HCT116 (cell line): ENCODE results near the gene ARPP21.

Experiments
- ATF3 ChIP-seq: IDR thresholded peaks from 2 replicates; pipeline ENCODE4 v1.6.1; 2012
- CTCF ChIP-seq, 3 experiments: fragments of 200-600 bp in 1 of 3; sonication (generic) in 1 of 3; IDR thresholded peaks in 2 of 3; conservative IDR thresholded peaks in 1 of 3; 2 replicates each; pipeline ENCODE4 v1.5.1; 2012 to 2017; ENCODE audit warnings: low read depth in 2 of 3, low read length in 2 of 3, antibody characterized with exemption in 1 of 3, borderline replicate concordance in 1 of 3, control low read depth in 1 of 3, mild to moderate bottlenecking in 1 of 3, mixed read lengths in 1 of 3, mixed run types in 1 of 3, moderate library complexity in 1 of 3; ENCODE audit not compliant: insufficient read depth in 1 of 3
- EGR1 ChIP-seq: IDR thresholded peaks from 2 replicates; pipeline ENCODE4 v1.6.1; 2012; ENCODE audit warnings: low read depth
- EZH2 ChIP-seq: fragments of 200-600 bp; sonication (generic); IDR thresholded peaks from 2 replicates; pipeline ENCODE4 v1.6.1; 2017; ENCODE audit warnings: antibody characterized with exemption, mixed run types
- JUND ChIP-seq: IDR thresholded peaks from 2 replicates; pipeline ENCODE4 v1.6.1; 2012
- POLR2A ChIP-seq: IDR thresholded peaks from 2 replicates; pipeline ENCODE4 v1.7.0; 2011; ENCODE audit warnings: borderline replicate concordance; ENCODE audit not compliant: insufficient read depth, insufficient read length; ENCODE audit errors: extremely low read depth
- POLR2AphosphoS5 ChIP-seq: IDR thresholded peaks from 2 replicates; pipeline ENCODE4 v1.6.1; 2011; ENCODE audit warnings: mild to moderate bottlenecking, low read depth, low read length, moderate library complexity
- RAD21 ChIP-seq: IDR thresholded peaks from 2 replicates; pipeline ENCODE4 v1.6.1; 2012; ENCODE audit warnings: low read depth, mild to moderate bottlenecking
- SP1 ChIP-seq: IDR thresholded peaks from 2 replicates; pipeline ENCODE4 v1.6.1; 2012; ENCODE audit warnings: low read depth
- SRF ChIP-seq: IDR thresholded peaks from 2 replicates; pipeline ENCODE4 v1.6.1; 2012; ENCODE audit warnings: low read depth
- YY1 ChIP-seq: IDR thresholded peaks from 2 replicates; pipeline ENCODE4 v1.6.1; 2011; ENCODE audit warnings: low read length, low read depth, moderate library complexity, mild to moderate bottlenecking; ENCODE audit not compliant: insufficient replicate concordance; ENCODE audit errors: extremely low read depth
- ZNF274 ChIP-seq: fragments of 200-500 bp; sonication (Bioruptor generic); IDR thresholded peaks from 2 replicates; pipeline ENCODE4 v1.6.1; 2014; ENCODE audit warnings: mild to moderate bottlenecking, low read depth, low read length, inconsistent platforms

GRCh38 chr3:35733864-35734263, 94.5 kb downstream of the ARPP21 start:
- TF ChIP-seq EZH2 (no peak), POLR2A (no peak), CTCF (IDR thresholded peaks at IDR 0.05 in 2 of 3, conservative IDR thresholded peaks at IDR 0.05 in 1 of 3; ENCODE audit: borderline replicate concordance in 1 of 3, insufficient read depth in 1 of 3, low read depth in 2 of 3, low read length in 2 of 3) (no peak), POLR2AphosphoS5 (no peak), ATF3 (no peak), JUND (no peak), SRF (no peak), RAD21 (no peak), SP1 (no peak), ZNF274 (no peak), YY1 (no peak), EGR1 (no peak)
